ENCODE measurements around the gene PLB1.

The PLB1 gene

GRCh38 chr2:28648147-28648546 lies 152.3 kb downstream of the PLB1 start:
- Histone ChIP-seq H3K36me3 (ENCODE audit: control insufficient read depth, insufficient read depth, low read length) (no peaks in the 10 kb centered on the region), H3K4me3 (ENCODE audit: low read depth, low read length) (no peak overlapping the region), H3K4me2 (ENCODE audit: low read length) (no peak overlapping the region), H3K9me3 (ENCODE audit: control insufficient read depth, low read length) (no peaks in the 10 kb centered on the region), H3K4me1 (no peaks in the 10 kb centered on the region), H3K27me3 (ENCODE audit: control insufficient read depth, insufficient read depth, low read length) (no peaks in the 10 kb centered on the region), H2AFZ (no peak overlapping the region), H3K9ac (no peak overlapping the region), H3K79me2 (no peaks in the 10 kb centered on the region), H3K27ac (no peak overlapping the region)
- no peak for TF ChIP-seq CTCF (IDR thresholded peaks at IDR 0.05)

- Histone ChIP-seq H3K9ac (no peak overlapping the region), H3K27me3 (ENCODE audit: control insufficient read depth, insufficient read depth, low read length) (no peaks in the 10 kb centered on the region), H3K4me2 (ENCODE audit: low read length) (no peak overlapping the region), H3K9me3 (ENCODE audit: control insufficient read depth, low read length) (no peaks in the 10 kb centered on the region), H3K79me2 (no peaks in the 10 kb centered on the region), H3K4me1 (no peaks in the 10 kb centered on the region), H2AFZ (no peak overlapping the region), H3K27ac (no peak overlapping the region), H3K4me3 (ENCODE audit: low read depth, low read length) (no peak overlapping the region), H3K36me3 (ENCODE audit: control insufficient read depth, insufficient read depth, low read length) (no peaks in the 10 kb centered on the region)
- TF ChIP-seq CTCF (IDR thresholded peaks at IDR 0.05): no peak
Measured at GRCh38 chr2:28648671-28649395, 153.0 kb downstream of the PLB1 start.

DNA sequence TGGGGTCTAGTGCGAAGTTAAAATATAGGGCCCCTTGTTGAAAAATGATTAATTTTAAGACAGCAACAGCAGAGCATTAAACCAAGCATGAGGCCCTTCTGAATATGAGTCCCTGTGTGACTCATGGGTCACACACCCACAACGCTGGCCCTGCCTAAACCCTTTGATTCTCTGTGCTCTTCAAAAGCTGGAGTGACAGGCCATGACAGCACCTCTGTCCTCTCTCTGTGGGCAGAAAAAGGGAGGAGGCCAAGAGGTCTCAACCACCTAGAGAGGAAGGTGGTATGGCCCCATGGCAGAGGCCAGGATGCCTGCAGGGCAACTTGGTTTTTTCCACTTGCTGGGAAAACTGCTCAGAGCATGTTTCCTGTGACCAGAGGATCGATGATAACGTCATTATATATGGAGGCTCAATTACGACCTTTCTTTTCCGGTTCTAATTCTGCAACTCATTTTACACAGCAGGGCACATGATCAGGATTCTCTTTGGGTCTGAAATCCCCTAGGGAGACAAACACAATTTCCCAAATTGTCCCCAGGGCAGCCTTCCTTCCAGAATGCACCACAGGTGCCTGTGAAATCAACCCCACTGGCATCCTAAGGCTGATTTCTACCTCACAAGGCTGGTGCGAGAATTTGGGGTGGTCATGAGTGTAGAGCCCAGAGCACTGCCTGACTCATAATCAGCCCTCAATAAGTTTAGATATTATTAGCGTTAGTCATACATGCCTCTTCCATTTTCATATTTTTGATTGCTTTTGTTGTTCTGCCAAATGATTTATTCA lies 153.8 kb downstream of the PLB1 start:
- no peaks in the 10 kb centered on the region for H3K36me3 ChIP-seq (ENCODE audit: control insufficient read depth, insufficient read depth, low read length)
- no peaks in the 10 kb centered on the region for H3K27me3 ChIP-seq (ENCODE audit: control insufficient read depth, insufficient read depth, low read length)
- H3K9ac ChIP-seq: no peak overlapping the region
- H3K4me2 ChIP-seq (ENCODE audit: low read length): no peak overlapping the region
- no peak overlapping the region for H2AFZ ChIP-seq
- H3K9me3 ChIP-seq (ENCODE audit: control insufficient read depth, low read length): no peaks in the 10 kb centered on the region
- H3K79me2 ChIP-seq: no peaks in the 10 kb centered on the region
- H3K27ac ChIP-seq: no peak overlapping the region
- peaks cover 2% of the 10 kb centered on the region for H3K4me1 ChIP-seq
- TF ChIP-seq CTCF (IDR thresholded peaks at IDR 0.05): no peak
- H3K4me3 ChIP-seq (ENCODE audit: low read depth, low read length): no peak overlapping the region

GRCh38 chr2:28650266-28650584 lies 154.4 kb downstream of the PLB1 start:
- no peak overlapping the region for H2AFZ ChIP-seq
- no peak for TF ChIP-seq CTCF (IDR thresholded peaks at IDR 0.05)
- H3K27ac ChIP-seq: no peak overlapping the region
- H3K4me3 ChIP-seq (ENCODE audit: low read depth, low read length): no peak overlapping the region
- H3K4me2 ChIP-seq (ENCODE audit: low read length): no peak overlapping the region
- no peak overlapping the region for H3K9ac ChIP-seq
- H3K79me2 ChIP-seq: no peaks in the 10 kb centered on the region
- peaks cover 2% of the 10 kb centered on the region for H3K4me1 ChIP-seq
- H3K36me3 ChIP-seq (ENCODE audit: control insufficient read depth, insufficient read depth, low read length): no peaks in the 10 kb centered on the region
- no peaks in the 10 kb centered on the region for H3K27me3 ChIP-seq (ENCODE audit: control insufficient read depth, insufficient read depth, low read length)
- H3K9me3 ChIP-seq (ENCODE audit: control insufficient read depth, low read length): no peaks in the 10 kb centered on the region

Measured in parathyroid adenoma (tissue), 2 donors.